ENCODE data around the gene LITAF. TPM values are rescaled to one million over a fixed set of nuclear protein-coding genes. Genes with fewer than 3 reads are reported as not detected.
A peak's percentile ranks its signal among the peaks of the same experiment; 100 is the strongest.

Gene LITAF
- 26.6 and 45.7 TPM in 2 replicates for polyA plus RNA-seq (2012; rRNA removed)
- polyA plus RNA-seq (2012; cell fraction: cytosol; rRNA removed) = 30.2 and 34.1 TPM in 2 replicates
- 12.8 and 22.5 TPM in 2 replicates for polyA plus RNA-seq (2012; cell fraction: nucleus; rRNA removed)

DNA sequence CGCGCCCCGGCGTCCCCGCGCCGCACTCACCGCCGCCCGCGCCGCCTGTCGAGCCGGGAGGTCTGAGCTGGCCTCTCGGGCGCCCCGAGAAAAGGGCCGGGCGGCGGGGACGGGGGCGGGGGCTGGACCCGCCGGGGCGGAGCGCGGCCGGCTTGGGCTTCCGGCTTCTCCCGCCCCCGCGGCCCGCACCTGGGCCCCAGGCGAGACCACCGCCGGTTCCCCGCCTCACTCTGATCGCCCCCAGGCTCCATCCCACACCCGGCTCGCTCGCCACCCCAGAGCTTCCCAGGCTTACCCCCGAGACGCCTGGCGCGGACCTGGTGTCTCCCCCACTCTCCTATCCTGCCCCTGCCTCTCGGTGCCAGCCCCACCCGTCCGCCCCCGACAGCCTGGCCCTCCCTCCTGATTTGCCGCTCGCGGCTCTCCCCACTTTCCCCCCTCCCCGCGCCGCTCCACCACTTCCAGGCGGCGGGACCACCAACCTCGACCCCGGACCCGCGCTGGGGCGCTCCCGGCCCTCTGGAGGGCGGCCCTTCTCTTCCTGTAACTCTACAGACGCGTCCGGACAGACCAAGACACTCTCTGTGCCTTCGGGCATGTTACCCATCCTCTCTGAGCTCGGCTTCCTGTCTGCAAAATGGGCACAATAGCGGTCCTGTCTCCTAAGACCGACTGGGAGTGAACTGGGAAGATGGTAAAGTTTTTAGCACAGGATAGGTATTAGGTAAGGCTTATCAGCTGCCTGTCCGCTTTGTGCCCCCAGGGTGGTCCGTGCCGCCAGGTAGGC, at the start of gene LITAF:
LITAF (minus strand) TSS at position 64 of the 787 bp plus-strand sequence. CDS start 30,189 bp downstream, outside the sequence.
- POLR2A ChIA-PET = interaction anchor here (0.9 to 2.2 kb wide), 10 partner anchors 11 to 210 kb away, joined by 3 to 13 read pairs (median 4); partner anchors contain the start of gene ZC3H7A
- Histone ChIP-seq H3K9me3 (no peaks in the 10 kb centered on the region), H3K4me3 (ENCODE audit: low read depth in 2 of 2, low read length in 1 of 2) (peak within 1 kb of the TSS; percentile 69 to 93), H3K27ac (ENCODE audit: low read depth in 2 of 2, low read length in 1 of 2) (peak within 1 kb of the TSS; percentile 50 to 95), H3F3A (replicated peaks; ENCODE audit: insufficient read depth) (peaks cover 5% of the 10 kb centered on the region), H3K9ac (peak within 1 kb of the TSS; percentile 85), H4K20me1 (ENCODE audit: insufficient read depth) (no peaks in the 10 kb centered on the region), H3K27me3 (ENCODE audit: insufficient read depth) (no peaks in the 10 kb centered on the region), H2AFZ (ENCODE audit: low read depth) (peak within 1 kb of the TSS; percentile 99), H3K9me2 (no peaks in the 10 kb centered on the region), H3K4me2 (peak within 1 kb of the TSS; percentile 98), H3K4me1 (ENCODE audit: control insufficient read depth in 1 of 2, insufficient read depth in 2 of 2, low read depth in 1 of 2, low read length in 1 of 2) (peaks cover 0 to 19% of the 10 kb centered on the region in 2 experiments; a peak in 1 of 4 replicates), H3K79me2 (ENCODE audit: insufficient read depth) (peaks cover 48% of the 10 kb centered on the region; the same call in 1 of the 2 replicates), H3K36me3 (replicated peaks in 1 of 2; ENCODE audit: control insufficient read depth in 1 of 2, insufficient read depth in 2 of 2, low read length in 1 of 2) (no peaks in the 10 kb centered on the region)
- CTCF ChIA-PET = interaction anchor here (0.7 to 2.3 kb wide), 11 partner anchors 11 to 630 kb away, joined by 3 to 13 read pairs (median 4); no protein-coding TSS in a partner anchor
- under 1% methylated on average over 34 of the region's 74 CpGs for WGBS (ENCODE audit: low lambda C conversion rate)
- DNase-seq = peak; percentile 92
- TF ChIP-seq FOXM1 (IDR thresholded peaks at IDR 0.05; ENCODE audit: low read depth) (no peak), YY1 (IDR thresholded peaks at IDR 0.05; ENCODE audit: low read depth) (no peak), MEF2A (IDR thresholded peaks at IDR 0.05; ENCODE audit: borderline replicate concordance, low read depth) (no peak), EP300 (IDR thresholded peaks at IDR 0.05; ENCODE audit: borderline replicate concordance in 1 of 2, low read depth in 1 of 2, low read length in 1 of 2) (no peak), POLR2AphosphoS5 (IDR thresholded peaks at IDR 0.05; ENCODE audit: low read depth, low read length) (0 out of 2 replicates have a peak, but pooled peaks have one; percentile 26), RAD21 (IDR thresholded peaks at IDR 0.05; ENCODE audit: low read length) (no peak), NFIC (IDR thresholded peaks at IDR 0.05; ENCODE audit: borderline replicate concordance) (no peak), GATA2 (CRISPR knock-in tag; IDR thresholded peaks at IDR 0.05) (no peak), TCF12 (IDR thresholded peaks at IDR 0.05) (no peak; the same call in 1 of the 2 replicates), FOSL2 (IDR thresholded peaks at IDR 0.05; ENCODE audit: borderline replicate concordance, low read depth) (no peak), RCOR1 (IDR thresholded peaks at IDR 0.05; ENCODE audit: low read length) (peak; percentile 5; the same call in 1 of the 2 replicates), MXI1 (IDR thresholded peaks at IDR 0.05; ENCODE audit: low read depth, low read length) (0 out of 2 replicates have a peak, but pooled peaks have one; percentile 34), EZH2phosphoT487 (IDR thresholded peaks at IDR 0.05; ENCODE audit: borderline replicate concordance, low read depth) (no peak), ELF1 (IDR thresholded peaks at IDR 0.05) (peak; percentile 34; the same call in 1 of the 2 replicates), RFX5 (IDR thresholded peaks at IDR 0.05; ENCODE audit: low read length) (no peak; the same call in 1 of the 2 replicates), SIN3A (IDR thresholded peaks at IDR 0.05; ENCODE audit: borderline replicate concordance, low read depth, low read length) (no peak), SMC3 (IDR thresholded peaks at IDR 0.05; ENCODE audit: low read depth, low read length) (no peak), CHD2 (IDR thresholded peaks at IDR 0.05; ENCODE audit: low read length, partially characterized antibody) (no peak), TAF1 (IDR thresholded peaks at IDR 0.05; ENCODE audit: borderline replicate concordance, low read depth, low read length) (no peak)
- TF ChIP-seq, protein P1, sequence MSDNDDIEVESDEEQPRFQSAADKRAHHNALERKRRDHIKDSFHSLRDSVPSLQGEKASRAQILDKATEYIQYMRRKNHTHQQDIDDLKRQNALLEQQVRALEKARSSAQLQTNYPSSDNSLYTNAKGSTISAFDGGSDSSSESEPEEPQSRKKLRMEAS (IDR thresholded peaks at IDR 0.05; ENCODE audit: low read depth) = 0 out of 2 replicates have a peak, but pooled peaks have one; percentile 10
- TF ChIP-seq, protein P2, sequence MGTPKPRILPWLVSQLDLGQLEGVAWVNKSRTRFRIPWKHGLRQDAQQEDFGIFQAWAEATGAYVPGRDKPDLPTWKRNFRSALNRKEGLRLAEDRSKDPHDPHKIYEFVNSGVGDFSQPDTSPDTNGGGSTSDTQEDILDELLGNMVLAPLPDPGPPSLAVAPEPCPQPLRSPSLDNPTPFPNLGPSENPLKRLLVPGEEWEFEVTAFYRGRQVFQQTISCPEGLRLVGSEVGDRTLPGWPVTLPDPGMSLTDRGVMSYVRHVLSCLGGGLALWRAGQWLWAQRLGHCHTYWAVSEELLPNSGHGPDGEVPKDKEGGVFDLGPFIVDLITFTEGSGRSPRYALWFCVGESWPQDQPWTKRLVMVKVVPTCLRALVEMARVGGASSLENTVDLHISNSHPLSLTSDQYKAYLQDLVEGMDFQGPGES (IDR thresholded peaks at IDR 0.05; ENCODE audit: low read depth, low read length) = no peak
- TF ChIP-seq, protein P3, sequence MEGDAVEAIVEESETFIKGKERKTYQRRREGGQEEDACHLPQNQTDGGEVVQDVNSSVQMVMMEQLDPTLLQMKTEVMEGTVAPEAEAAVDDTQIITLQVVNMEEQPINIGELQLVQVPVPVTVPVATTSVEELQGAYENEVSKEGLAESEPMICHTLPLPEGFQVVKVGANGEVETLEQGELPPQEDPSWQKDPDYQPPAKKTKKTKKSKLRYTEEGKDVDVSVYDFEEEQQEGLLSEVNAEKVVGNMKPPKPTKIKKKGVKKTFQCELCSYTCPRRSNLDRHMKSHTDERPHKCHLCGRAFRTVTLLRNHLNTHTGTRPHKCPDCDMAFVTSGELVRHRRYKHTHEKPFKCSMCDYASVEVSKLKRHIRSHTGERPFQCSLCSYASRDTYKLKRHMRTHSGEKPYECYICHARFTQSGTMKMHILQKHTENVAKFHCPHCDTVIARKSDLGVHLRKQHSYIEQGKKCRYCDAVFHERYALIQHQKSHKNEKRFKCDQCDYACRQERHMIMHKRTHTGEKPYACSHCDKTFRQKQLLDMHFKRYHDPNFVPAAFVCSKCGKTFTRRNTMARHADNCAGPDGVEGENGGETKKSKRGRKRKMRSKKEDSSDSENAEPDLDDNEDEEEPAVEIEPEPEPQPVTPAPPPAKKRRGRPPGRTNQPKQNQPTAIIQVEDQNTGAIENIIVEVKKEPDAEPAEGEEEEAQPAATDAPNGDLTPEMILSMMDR (IDR thresholded peaks at IDR 0.05) = no peak
- TF ChIP-seq, protein P4, sequence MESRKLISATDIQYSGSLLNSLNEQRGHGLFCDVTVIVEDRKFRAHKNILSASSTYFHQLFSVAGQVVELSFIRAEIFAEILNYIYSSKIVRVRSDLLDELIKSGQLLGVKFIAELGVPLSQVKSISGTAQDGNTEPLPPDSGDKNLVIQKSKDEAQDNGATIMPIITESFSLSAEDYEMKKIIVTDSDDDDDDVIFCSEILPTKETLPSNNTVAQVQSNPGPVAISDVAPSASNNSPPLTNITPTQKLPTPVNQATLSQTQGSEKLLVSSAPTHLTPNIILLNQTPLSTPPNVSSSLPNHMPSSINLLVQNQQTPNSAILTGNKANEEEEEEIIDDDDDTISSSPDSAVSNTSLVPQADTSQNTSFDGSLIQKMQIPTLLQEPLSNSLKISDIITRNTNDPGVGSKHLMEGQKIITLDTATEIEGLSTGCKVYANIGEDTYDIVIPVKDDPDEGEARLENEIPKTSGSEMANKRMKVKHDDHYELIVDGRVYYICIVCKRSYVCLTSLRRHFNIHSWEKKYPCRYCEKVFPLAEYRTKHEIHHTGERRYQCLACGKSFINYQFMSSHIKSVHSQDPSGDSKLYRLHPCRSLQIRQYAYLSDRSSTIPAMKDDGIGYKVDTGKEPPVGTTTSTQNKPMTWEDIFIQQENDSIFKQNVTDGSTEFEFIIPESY (IDR thresholded peaks at IDR 0.05; ENCODE audit: borderline replicate concordance, low read depth) = no peak
- TF ChIP-seq, protein P5, sequence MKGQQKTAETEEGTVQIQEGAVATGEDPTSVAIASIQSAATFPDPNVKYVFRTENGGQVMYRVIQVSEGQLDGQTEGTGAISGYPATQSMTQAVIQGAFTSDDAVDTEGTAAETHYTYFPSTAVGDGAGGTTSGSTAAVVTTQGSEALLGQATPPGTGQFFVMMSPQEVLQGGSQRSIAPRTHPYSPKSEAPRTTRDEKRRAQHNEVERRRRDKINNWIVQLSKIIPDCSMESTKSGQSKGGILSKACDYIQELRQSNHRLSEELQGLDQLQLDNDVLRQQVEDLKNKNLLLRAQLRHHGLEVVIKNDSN (IDR thresholded peaks at IDR 0.05; ENCODE audit: borderline replicate concordance, low read depth) = no peak
- TF ChIP-seq, protein P6, sequence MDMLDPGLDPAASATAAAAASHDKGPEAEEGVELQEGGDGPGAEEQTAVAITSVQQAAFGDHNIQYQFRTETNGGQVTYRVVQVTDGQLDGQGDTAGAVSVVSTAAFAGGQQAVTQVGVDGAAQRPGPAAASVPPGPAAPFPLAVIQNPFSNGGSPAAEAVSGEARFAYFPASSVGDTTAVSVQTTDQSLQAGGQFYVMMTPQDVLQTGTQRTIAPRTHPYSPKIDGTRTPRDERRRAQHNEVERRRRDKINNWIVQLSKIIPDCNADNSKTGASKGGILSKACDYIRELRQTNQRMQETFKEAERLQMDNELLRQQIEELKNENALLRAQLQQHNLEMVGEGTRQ (IDR thresholded peaks at IDR 0.05; ENCODE audit: borderline replicate concordance, low read depth, low read length) = no peak

All from SK-N-SH (cell line).